NCI-H2171 treated with DMSO at 0.1 percent for 48 hours (cell line): ENCODE data around the gene RHOB.

Source experiments
- DNase-seq: peaks from one replicate; lab custom pipeline; 2025; lab: John Stamatoyannopoulos, UW

The RHOB gene

GRCh38 chr2:20438334-20439192, 8.3 kb upstream of the RHOB start:
- DNase-seq = no peak

DNA sequence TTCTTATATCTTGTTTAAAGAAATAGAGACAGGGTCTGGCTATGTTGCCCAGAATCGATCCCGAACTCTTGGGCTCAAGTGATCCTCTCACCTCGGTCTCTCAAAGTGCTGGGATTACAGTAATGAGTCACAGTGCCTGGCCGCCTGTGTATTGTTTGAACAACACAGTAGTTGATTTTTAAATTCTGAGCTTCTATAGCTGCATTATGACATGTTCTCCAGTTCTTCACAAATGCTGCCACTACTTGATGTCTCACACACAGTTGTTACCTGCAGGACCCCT, 7.7 kb upstream of the RHOB start:
- DNase-seq = no peak

DNA sequence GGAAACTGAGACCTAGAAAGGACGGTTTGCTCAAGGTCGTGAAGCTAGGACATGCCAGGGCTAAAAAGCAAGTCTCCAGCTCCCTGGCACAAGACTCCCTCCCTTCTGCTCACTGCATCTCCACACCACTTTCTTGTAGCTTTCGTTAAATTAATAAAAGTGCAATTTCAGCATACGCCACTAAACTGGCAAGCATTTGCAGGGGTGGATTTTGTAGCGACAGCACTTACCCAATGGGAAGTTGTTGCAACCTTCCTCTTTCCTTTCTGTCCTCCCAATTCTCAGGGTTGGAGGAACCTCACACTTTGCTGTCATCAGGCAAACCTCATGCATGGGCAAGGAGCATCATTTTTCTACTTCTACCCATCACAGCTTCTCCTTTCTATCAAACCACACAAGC, 7.4 kb upstream of the RHOB start:
- no peak for DNase-seq

DNA sequence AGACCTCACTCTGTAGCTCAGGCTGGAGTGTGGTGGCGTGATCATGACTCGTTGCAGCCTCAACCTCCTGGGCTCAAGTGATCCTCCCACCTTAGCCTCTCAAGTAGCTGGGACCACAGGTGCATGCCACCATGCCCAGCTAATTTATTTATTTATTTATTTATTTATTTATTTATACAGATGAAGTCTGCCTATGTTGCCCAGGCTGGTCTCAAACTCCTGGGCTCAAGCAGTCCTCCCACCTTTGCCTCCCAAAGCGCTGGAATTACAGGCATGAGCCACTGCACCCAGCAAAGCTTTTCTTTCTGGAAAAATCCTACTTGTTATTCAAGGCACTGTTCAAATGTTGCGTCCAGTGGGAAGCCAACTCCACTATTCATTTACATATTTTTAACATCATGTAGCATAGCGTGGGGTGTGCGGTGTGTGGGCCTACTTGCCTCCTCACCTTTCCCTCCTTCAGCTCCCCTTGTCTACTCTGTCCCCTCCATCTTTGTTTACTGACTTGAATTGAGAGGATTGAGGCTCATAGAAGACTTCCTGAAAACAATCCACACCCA, 6.8 kb upstream of the RHOB start:
- DNase-seq = no peak

- DNase-seq = peak; percentile 72
Observed at GRCh38 chr2:20443276-20443920, 3.5 kb upstream of the RHOB start.

DNA sequence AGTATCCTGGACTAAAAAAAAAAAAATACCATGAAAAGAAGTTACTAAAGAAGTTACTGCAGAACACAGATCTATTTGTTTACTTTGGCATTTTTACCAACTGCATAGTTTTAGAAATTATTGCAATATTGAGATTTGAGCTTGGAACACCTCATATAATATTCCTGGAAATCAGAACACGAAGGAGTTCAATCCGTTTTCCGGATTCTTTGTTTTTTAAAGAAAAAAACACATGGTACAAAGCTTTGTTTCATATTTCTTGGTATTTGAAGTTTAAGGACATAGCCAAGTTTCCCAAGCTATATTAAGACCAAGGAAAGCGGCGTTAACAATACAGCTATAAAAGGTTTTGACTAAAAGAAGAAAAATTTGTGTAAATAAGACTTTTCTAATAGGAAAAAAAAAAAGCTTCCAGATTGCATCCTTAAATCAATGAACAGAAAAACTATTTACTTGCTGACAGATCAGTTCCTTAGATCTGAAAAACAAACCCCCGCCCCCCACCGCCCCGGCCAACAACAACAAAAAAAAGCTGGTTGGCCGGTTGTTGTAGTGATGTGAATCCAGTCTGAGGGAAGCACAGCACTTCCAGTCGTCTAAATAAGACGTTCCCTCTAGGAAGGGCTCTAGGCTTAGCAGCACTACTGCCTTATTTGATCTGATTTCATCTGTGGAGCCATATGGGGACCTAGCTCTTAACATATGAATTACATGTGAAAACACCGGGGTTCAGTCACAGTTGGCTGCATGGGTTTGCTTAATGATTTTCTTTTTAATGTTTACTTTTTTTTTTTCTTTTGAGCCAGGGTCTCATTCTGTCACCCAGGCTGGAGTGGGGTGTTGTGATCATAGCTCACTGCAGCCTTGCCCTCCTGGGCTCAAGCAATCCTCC, 2.5 kb upstream of the RHOB start:
- DNase-seq = peak; percentile 54

DNA sequence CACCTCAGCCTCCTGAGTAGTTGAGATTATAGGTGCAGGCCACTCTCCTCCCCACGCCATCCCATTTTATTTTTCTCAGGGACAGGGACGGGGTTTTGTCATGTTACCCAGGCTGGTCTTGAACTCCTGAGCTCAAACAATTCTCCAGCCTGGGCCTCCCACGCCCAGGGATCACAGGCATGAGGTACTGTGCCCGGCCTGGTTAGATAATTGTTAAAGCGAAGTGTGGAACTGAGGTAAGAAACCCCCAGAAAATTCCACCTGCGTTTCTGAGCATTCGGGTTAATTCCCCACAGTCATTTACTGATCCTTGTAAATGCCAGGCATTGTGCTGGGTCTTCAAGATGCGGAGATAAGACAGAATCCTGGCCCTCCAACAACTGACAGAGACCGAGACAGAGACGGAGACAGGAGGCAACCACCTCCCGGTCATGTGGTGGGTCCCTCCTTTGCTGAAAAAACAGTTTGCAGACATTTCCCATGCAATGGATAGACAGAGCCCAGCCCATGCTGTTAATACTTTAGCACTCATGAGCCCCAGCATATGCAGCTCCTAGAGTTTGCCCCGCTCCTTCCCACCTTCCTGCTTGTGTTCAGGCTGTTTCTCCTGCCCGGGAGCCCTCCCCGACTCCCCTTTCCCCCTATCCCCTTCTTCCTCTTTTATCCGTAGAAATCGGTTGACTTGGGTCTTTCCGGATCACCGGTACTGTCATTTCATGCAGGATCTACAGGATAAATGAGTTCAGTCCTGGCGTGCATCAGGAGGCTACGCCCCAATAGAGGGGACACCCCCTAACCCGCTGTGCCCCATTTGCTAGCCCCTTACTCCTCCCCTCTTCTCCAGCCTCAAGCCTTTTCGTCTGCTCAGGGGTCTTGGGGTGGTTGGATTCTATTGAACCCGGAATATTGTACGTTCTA, 1.6 kb upstream of the RHOB start:
- no peak for DNase-seq

GRCh38 chr2:20446255-20446916, 488 bp upstream of the RHOB start:
- DNase-seq = no peak

DNA sequence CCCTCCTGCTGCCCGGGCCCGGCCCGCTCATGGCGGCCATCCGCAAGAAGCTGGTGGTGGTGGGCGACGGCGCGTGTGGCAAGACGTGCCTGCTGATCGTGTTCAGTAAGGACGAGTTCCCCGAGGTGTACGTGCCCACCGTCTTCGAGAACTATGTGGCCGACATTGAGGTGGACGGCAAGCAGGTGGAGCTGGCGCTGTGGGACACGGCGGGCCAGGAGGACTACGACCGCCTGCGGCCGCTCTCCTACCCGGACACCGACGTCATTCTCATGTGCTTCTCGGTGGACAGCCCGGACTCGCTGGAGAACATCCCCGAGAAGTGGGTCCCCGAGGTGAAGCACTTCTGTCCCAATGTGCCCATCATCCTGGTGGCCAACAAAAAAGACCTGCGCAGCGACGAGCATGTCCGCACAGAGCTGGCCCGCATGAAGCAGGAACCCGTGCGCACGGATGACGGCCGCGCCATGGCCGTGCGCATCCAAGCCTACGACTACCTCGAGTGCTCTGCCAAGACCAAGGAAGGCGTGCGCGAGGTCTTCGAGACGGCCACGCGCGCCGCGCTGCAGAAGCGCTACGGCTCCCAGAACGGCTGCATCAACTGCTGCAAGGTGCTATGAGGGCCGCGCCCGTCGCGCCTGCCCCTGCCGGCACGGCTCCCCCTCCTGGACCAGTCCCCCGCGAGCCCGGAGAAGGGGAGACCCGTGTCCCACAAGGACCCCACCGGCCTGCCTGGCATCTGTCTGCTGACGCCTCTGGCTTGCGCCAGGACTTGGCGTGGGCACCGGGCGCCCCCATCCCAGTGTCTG, 767 bp downstream of the RHOB start:
- peak; percentile 52 for DNase-seq

DNA sequence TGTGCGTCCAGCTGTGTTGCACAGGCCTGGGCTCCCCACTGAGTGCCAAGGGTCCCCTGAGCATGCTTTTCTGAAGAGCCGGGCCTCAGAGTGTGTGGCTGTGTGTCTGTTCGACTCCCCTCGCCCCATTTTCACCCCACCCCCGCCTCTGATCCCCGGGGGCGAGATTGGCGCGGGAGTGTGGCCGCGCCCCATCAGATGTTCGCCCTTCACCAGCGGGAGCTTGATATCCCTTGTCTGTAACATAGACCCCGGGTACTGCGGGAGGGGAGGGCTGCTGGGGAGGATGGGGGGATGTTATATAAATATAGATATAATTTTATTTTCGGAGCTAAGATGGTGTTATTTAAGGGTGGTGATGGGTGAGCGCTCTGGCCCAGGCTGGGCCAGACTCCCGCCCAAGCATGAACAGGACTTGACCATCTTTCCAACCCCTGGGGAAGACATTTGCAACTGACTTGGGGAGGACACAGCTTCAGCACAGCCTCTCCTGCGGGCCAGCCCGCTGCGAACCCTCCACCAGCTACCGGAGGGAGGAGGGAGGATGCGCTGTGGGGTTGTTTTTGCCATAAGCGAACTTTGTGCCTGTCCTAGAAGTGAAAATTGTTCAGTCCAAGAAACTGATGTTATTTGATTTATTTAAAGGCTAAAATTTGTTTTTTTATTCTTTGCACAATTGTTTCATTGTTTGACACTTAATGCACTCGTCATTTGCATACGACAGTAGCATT, 1.5 kb downstream of the RHOB start:
- peak; percentile 42 for DNase-seq

- DNase-seq = no peak
Observed at GRCh38 chr2:20448977-20449306, 2.1 kb downstream of the RHOB start.

GRCh38 chr2:20449501-20450200, 2.8 kb downstream of the RHOB start:
- no peak for DNase-seq

- DNase-seq = no peak
Observed at GRCh38 chr2:20450201-20450999, 3.5 kb downstream of the RHOB start.

- DNase-seq = no peak
Observed at GRCh38 chr2:20451000-20451290, 4.1 kb downstream of the RHOB start.

DNA sequence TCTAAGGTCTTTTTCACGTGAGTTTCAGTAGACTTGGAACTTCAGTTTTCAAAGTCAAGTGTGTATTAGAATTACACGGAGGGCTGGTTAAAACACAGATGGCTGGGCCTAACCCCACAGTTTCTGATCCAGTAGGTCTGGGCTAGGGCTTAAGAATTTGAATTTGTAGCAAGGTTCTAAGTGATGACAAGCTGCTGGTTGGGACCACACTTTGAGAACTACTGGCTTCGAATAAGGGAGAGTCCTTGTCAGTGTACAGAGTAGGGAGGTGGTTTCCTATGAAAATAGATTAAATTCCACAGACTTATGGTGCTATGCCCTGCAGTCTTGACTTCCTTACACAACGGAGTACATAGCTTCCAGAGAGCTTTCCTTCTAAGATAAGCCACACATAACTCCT, 4.5 kb downstream of the RHOB start:
- DNase-seq = no peak

DNA sequence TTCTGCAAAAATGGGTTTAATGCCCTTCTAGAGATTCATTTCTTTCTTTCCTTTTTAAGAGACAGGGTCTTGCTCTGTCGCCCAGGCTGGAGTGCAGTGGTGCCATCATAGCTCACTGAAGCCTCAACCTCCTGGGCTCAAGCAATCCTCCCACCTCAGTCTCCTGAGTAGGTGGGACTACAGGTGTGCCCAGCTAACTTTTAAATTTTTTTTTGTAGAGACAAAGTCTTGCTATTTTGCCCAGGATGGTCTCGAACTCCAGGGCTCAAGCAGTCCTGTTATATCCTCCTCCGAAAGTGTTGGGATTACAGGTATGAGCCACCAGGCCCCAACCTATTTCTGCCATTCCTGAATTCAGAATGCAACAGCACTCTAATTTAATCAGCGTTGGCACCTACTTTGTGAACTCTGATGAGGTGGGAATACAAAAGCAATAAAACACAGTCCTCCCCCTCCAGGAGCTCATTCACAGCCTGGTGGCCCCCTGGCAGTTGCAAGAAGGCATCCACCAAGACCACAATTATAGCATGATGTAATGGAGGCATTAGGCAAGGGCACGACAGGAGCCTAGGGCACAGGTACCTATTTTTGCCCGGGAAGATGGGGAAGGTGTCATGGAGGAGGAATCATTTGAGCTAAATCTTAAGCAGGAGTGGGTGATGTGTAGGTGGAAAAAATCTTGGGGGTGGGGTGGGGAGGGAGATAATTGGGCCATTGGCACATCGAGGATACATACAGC, 5.1 kb downstream of the RHOB start:
- DNase-seq = no peak

GRCh38 chr2:20452551-20452950, 5.7 kb downstream of the RHOB start:
- DNase-seq = no peak

GRCh38 chr2:20453087-20453486, 6.2 kb downstream of the RHOB start:
- no peak for DNase-seq
